Activated naive CD4-positive, alpha-beta T cell treated with anti-CD3 and anti-CD28 coated beads, Interleukin-2, amount 50 U/mL, for 16 hours (primary cell): ENCODE measurements around the gene SPEF2.

ENCODE experiments used
- DNase-seq: peaks from one replicate; pipeline ENCODE4 v3.0.0-alpha.2; 2020

SPEF2 gene

GRCh38 chr5:35617435-35618303 lies at the start of gene SPEF2:
SPEF2 (plus strand) TSS chr5:35617863; CDS start chr5:35617998, 135 bp downstream.
- DNase-seq: peak; percentile 80

GRCh38 chr5:35575578-35575977 lies 42.1 kb upstream of the SPEF2 start:
- DNase-seq: no peak

DNA sequence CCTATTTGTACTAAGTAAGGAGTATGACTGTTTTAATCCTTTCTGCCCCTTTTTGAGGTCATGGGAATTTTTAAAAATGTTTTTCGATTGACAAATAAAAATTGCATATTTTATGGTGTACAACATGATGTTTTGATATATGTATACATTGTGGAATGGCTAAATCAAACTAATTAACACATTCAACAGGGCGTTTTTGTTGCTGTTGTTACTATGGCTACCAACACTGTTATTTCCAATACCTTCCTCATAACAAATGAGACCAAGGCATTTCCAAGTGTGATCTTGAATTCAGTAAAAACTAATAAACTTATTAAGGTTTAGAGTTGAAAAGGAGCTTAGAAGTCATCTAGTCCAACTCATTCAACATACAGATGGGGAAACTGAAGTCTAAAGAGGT lies 30.2 kb upstream of the SPEF2 start:
- DNase-seq: no peak

DNA sequence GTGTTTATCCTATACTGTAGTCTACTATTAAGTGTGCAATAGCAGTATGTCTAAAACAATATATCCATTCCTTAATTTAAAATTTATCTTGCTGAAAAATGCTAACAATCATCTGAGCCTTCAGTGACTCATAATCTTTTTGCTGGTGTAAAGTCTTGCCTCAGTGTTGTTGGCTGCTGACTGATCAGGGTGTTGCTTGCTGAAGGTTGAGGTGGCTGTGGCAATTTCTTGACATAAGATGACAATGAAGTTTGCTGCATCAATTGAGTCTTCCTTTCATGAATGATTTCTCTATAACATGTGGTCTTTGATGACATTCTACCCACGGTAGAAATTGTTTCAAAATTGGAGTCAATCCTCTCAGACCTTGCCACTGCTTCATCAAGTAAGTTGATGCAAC lies 24.3 kb upstream of the SPEF2 start:
- no peak for DNase-seq

DNA sequence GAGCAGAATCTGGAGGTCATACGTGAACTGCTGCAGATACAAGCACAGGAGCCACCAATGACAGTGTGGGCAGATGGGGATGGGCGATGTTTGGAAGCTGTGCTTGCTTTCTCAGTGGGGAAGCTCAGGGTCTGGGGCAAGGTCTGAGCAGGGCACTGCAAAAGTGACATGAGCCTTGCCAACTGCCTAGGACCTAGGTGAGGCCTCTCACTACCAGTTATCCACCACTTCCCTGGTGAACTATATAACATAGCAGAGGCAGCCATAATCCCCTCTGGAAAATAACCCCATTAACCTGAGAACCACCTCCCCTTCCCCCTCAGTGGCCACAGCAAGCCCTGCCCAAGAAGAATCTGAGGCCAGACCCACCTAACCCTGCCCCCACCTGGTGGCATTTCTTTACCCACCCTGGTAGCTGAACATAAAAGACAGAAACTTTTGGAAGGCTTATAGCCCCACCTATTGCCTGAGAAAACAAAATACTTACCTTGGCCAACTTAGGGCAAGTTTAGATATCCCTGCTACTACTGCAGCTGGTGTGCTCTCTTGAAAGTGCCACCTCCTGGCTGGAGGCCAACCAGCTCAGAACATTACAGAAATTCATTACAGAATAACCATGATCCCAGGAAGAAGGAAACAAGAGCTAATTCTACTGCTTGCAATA lies 18.8 kb upstream of the SPEF2 start:
- no peak for DNase-seq

GRCh38 chr5:35600591-35600990 lies 17.1 kb upstream of the SPEF2 start:
- DNase-seq: no peak

GRCh38 chr5:35608881-35609779 lies 8.5 kb upstream of the SPEF2 start:
- DNase-seq: no peak

DNA sequence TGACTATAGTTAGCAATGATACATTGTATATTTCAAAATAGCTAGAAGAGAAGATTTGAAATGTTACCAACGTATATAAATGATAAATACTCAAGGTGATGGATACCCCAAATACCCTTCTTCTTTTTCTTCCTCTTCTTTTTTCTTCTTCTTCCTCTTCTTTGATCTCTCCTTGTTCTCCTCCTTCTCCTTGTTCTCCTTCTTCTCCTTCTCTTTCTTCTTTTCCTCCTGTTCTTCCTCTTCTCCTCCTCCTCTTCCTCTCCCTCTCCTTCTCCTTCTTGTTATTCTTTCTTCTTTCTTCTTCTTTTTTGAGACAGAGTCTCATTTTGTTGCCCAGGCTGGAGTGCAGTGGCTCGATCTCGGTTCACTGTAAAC lies 616 bp upstream of the SPEF2 start:
- DNase-seq: no peak

DNA sequence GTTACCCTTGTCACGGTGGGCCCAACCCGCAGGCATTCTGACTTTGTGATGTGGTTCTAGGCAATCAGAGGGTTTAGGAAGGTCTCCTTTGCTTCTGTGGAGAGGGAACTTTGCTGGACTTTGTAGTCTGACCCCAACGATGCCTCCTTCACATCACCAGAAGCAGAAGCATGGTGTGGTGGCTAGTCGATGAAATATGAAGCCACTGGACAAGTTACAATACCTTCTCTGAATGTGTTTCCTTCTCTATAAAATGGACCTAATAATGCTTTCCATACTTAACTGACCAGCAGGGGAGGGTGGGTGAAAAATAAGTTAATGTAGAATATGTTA lies 607 bp downstream of the SPEF2 start:
- no peak for DNase-seq

- DNase-seq: no peak
Measured at GRCh38 chr5:35618781-35619180, 1.1 kb downstream of the SPEF2 start.

GRCh38 chr5:35622974-35623373 lies 5.3 kb downstream of the SPEF2 start:
- DNase-seq: no peak

DNA sequence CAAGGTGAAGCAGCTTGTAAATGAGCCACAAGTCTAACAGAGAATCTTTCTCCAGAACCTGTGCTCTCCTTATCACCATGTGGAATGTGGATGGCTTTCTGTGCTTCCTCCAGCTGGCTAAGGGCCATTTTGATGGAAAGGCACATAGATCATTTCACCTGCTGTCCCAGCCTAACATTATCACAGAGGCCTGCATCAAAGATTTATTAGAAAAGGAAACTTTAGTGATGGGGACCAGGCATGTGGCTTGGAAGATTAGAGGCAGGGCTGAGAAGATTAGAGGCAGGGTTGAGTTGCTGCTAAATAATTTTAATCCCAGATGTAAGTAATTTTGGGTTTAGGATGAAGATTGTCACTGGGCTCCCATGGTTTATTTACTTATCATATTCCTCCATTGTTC lies 6.3 kb downstream of the SPEF2 start:
- no peak for DNase-seq

DNA sequence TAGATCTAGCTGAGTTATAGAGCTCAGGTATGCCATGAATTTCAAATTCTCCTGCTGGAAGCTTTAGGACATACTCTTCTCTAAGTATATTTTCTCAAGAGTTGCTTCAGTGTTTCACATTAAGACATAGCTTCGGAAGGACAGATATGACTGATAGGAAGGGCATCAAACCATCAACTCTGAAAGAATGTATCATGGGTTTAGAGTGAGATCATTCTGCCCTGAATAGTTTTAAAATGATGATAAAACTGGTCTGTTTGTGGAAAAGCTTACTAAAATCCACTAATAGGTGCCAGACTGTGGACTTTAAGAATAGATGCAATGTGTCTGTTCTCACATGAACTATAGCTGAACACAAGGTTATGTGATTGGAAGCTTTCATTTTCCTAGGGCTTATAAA lies 8.4 kb downstream of the SPEF2 start:
- DNase-seq: no peak

DNA sequence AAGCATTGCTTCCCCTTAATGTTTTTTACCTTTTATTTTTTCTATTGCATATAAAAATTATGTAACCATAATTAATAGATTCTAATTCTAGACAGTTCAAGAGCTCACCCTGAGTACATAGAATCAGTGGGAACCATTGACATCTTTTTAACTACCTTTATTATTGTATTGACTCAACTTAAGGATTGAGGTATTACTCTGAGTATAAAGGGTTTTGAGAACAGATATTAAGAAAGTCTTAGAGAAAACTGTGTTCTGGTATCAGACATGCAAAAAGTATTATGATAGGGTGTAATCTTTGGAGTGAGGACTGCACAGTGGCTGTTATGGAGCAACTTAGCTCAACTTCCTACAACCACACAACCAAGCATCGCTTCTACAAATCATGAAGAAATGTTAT lies 8.9 kb downstream of the SPEF2 start:
- DNase-seq: no peak

DNA sequence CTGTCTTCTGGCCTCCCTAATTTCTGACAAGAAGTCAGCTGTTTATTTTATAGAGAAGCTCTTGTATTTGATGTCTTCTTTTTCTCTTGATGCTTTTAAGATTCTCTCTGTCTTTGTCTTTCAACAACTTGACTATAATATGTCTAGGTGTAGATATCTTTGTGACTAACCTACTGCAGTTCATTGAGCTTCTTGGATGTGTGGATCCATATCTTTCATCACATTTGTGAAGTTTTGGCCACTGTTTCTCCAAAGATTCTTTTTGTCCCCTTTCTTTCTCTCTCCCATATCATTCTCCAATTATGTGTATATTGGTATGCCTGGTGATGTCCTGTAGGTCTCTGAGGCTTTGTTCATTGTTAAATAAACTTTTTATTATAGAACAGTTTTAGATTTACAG lies 16.7 kb downstream of the SPEF2 start:
- no peak for DNase-seq

DNA sequence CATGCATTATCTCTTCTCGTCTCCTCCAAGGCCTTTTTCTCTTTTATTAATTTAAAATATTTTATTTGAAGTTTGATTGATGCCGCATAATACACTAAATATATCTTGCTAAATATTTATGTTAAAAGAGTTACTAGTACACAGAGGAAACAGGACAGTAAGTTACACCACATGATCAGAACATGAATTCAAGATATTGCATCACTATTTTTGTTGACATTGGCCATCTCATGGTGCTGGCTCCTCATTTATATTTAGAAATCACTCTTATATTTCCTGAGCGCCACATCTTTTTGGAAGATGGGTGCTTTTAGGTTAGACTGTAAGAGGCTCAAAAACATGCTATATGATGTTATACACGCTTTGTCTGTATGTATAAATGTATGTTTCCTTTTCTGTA lies 23.0 kb downstream of the SPEF2 start:
- DNase-seq: no peak

DNA sequence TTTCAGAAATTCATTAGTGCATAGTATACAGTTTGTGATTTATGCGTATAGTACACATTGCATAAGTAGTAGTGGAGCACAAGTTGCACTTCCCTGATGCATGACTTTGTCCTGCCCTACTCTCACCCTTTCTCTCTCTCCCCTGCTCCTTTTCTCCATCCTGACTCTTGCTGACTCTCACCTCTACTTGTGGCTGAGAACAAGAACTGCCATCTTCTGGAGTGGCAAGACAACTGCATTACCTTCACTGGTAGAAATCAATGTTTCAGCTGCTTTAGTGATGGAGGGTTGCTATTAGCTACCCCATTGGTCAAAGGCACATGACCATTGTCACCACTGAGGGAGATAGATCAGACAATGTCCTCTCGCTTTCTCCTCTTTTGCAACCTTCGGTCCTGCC lies 26.9 kb downstream of the SPEF2 start:
- DNase-seq: no peak

- DNase-seq: no peak
Measured at GRCh38 chr5:35647128-35647527, 29.5 kb downstream of the SPEF2 start.

DNA sequence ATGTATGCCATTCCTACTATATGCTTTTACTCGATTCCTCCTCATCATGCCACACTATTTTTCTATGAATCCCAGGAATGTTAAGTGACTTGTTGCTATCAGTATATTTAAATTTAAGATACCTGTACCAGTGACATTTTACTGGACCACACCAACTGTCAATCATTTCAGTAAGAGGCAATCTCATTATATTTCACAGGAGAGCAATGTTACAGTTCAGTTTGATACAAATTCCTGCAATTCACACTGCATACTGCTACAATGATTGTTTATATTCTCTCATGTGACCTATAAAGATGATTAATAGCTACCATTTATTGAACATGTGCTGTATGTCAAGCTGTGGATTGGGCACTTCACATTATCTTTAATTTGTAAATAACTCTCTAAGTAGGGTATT lies 30.0 kb downstream of the SPEF2 start:
- DNase-seq: no peak

- DNase-seq: peak; percentile 66
Measured at GRCh38 chr5:35651002-35651756, 33.5 kb downstream of the SPEF2 start.

- no peak for DNase-seq
Measured at GRCh38 chr5:35656721-35657120, 39.1 kb downstream of the SPEF2 start.

DNA sequence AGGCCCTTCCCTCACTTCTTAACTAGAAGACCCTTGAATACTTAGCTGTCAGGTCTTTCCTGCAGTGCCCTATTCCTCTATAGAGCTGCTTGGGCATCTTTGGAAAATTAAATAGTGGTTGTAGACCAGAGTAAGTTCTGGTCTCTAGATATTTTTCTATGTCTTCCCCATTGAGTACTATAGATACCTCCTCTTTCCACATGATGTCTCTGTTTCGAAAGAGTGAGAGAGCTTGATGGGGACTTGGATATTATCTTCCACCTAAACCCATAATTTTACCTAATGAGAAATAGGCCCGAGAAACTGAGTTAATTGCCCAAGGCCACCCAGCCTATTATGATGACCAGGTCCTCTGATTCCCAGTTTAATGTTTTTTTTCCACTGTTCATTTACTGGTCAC lies 40.2 kb downstream of the SPEF2 start:
- DNase-seq: no peak

DNA sequence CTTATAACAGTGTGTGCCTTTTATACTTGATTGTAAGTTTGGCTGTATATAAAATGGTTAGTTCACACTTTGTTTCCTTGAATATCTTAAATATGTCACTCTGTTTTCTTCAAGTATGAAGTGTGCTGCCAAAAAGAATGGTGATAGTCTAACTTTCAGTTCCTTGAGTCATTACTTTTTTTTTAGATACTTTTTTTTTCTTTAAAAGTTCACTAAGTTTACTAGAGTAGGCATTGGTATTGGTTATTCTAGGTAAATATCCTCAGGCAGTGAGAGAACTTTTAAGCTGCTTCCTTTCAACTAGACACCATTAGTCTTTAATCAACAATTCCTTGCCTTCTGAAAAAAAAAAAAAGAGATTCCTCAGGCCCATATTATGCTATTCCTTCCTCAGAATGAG lies 41.9 kb downstream of the SPEF2 start:
- no peak for DNase-seq
